Neural cell (in vitro differentiated cells): ENCODE data around the gene PHETA2. TPM values are rescaled to one million over a fixed set of nuclear protein-coding genes. Genes with fewer than 3 reads are reported as not detected.

Experiments used
- H2AFZ ChIP-seq: fragments of 200-600, 300-800 bp; sonication (generic), shearing (Covaris generic); 2 replicates; pipeline ENCODE4 v1.6.0; 2014; ENCODE audit warnings: low read depth, mild to moderate bottlenecking, antibody characterized with exemption, low read length, moderate library complexity
- H3F3A ChIP-seq: fragments of 200-600 bp; shearing (Covaris generic); 2 replicates; pipeline ENCODE4 v1.6.1; 2016; ENCODE audit warnings: mild to moderate bottlenecking, moderate library complexity, mixed read lengths, antibody characterized with exemption, low read length; ENCODE audit not compliant: insufficient read depth, poor library complexity, severe bottlenecking
- H3K27ac ChIP-seq: fragments of 200-600, 300-800 bp; sonication (generic), shearing (Covaris generic); 2 replicates; pipeline ENCODE4 v1.5.1; 2014; ENCODE audit warnings: mild to moderate bottlenecking, low read length, moderate library complexity
- H3K27me3 ChIP-seq: fragments of 300-800, 200-600 bp; sonication (generic), shearing (Covaris generic); 2 replicates; pipeline ENCODE4 v1.6.0; 2014; ENCODE audit warnings: mild to moderate bottlenecking, low read depth, low read length, moderate library complexity; ENCODE audit not compliant: insufficient read depth
- H3K36me3 ChIP-seq: fragments of 300-800, 200-600 bp; sonication (generic), shearing (Covaris generic); 2 replicates; pipeline ENCODE4 v1.5.1; 2014; ENCODE audit warnings: mild to moderate bottlenecking, antibody characterized with exemption, low read length, moderate library complexity; ENCODE audit not compliant: insufficient read depth
- H3K4me2 ChIP-seq: fragments of 300-800, 200-600 bp; sonication (generic), shearing (Covaris generic); 2 replicates; pipeline ENCODE4 v1.6.0; 2014; ENCODE audit warnings: mild to moderate bottlenecking, low read length
- H3K4me3 ChIP-seq: fragments of 300-800, 200-600 bp; sonication (generic), shearing (Covaris generic); 2 replicates; pipeline ENCODE4 v1.5.1; 2014; ENCODE audit warnings: mild to moderate bottlenecking, low read length, moderate library complexity
- H3K79me2 ChIP-seq: fragments of 200-600 bp; shearing (Covaris generic); replicated peaks from 2 replicates; pipeline ENCODE4 v1.6.0; 2014; ENCODE audit warnings: mild to moderate bottlenecking, low read length, moderate library complexity; ENCODE audit not compliant: insufficient read depth
- H3K9ac ChIP-seq: fragments of 300-800, 200-600 bp; sonication (generic), shearing (Covaris generic); 2 replicates; pipeline ENCODE4 v1.6.1; 2016; ENCODE audit warnings: mild to moderate bottlenecking, low read length, mixed read lengths
- H3K9me2 ChIP-seq: fragments of 200-600 bp; shearing (Covaris generic); 2 replicates; pipeline ENCODE4 v1.6.1; 2016; ENCODE audit warnings: mild to moderate bottlenecking, low read length, mixed read lengths; ENCODE audit not compliant: insufficient read depth
- H3K9me3 ChIP-seq: fragments of 200-600, 300-800 bp; sonication (generic), shearing (Covaris generic); 2 replicates; pipeline ENCODE4 v1.6.1; 2016; ENCODE audit warnings: mild to moderate bottlenecking, mixed run types, low read length, moderate library complexity, mixed read lengths
- H4K20me1 ChIP-seq: fragments of 200-600 bp; shearing (Covaris generic); 2 replicates; pipeline ENCODE4 v1.6.1; 2016; ENCODE audit warnings: mild to moderate bottlenecking, mixed run types; ENCODE audit not compliant: insufficient read depth
- EP300 ChIP-seq: fragments of 450-650 bp; conservative IDR thresholded peaks from 2 replicates; pipeline ENCODE4 v1.6.1; 2014; ENCODE audit warnings: antibody characterized with exemption, mild to moderate bottlenecking, moderate library complexity; ENCODE audit not compliant: poor library complexity, severe bottlenecking
- EZH2 ChIP-seq: fragments of 200-600, 300-800 bp; shearing (Covaris generic), sonication (generic); IDR thresholded peaks from 2 replicates; pipeline ENCODE4 v1.6.1; 2014; ENCODE audit warnings: antibody characterized with exemption, low read length, borderline replicate concordance, mild to moderate bottlenecking; ENCODE audit not compliant: insufficient read depth, poor library complexity, severe bottlenecking
- MXI1 ChIP-seq: fragments of 450-650 bp; conservative IDR thresholded peaks from 2 replicates; pipeline ENCODE4 v1.6.1; 2014; ENCODE audit warnings: antibody characterized with exemption, mild to moderate bottlenecking; ENCODE audit not compliant: poor library complexity, severe bottlenecking
- POLR2AphosphoS5 ChIP-seq: IDR thresholded peaks from 2 replicates; pipeline ENCODE4 v1.6.1; 2012
- RAD21 ChIP-seq: fragments of 450-650 bp; conservative IDR thresholded peaks from 2 replicates; pipeline ENCODE4 v1.6.1; 2014; ENCODE audit warnings: antibody characterized with exemption, mild to moderate bottlenecking, moderate library complexity
- REST ChIP-seq: IDR thresholded peaks from 2 replicates; pipeline ENCODE4 v1.6.1; 2012; ENCODE audit warnings: borderline replicate concordance
- SMC3 ChIP-seq: fragments of 450-650 bp; conservative IDR thresholded peaks from 2 replicates; pipeline ENCODE4 v1.6.1; 2014; ENCODE audit warnings: antibody characterized with exemption, mild to moderate bottlenecking, moderate library complexity; ENCODE audit not compliant: poor library complexity
- TAF1 ChIP-seq: IDR thresholded peaks from 2 replicates; pipeline ENCODE4 v1.6.1; 2012; ENCODE audit warnings: low read depth
- polyA plus RNA-seq: library from polyadenylated mRNA; depleted of rRNA; stranded (reverse); fragments of >200 nt; gene quantifications from 2 replicates; pipeline ENCODE4 v1.2.3, GENCODE V29; 2014
- TF ChIP-seq, protein P1 (sequence below): fragments of 450-650 bp; IDR thresholded peaks from 2 replicates; pipeline ENCODE4 v1.5.1; 2014; ENCODE audit warnings: antibody characterized with exemption, mild to moderate bottlenecking, moderate library complexity; ENCODE audit not compliant: poor library complexity, severe bottlenecking

The PHETA2 gene
- polyA plus RNA-seq, 1 donor from 2014 or later = 0.42 TPM

GRCh38 chr22:42026705-42027104 lies 47.3 kb upstream of the PHETA2 start:
- no peaks in the 10 kb centered on the region for H4K20me1 ChIP-seq
- H3K36me3 ChIP-seq = no peaks in the 10 kb centered on the region
- H2AFZ ChIP-seq = no peak overlapping the region
- no peak overlapping the region for H3K27ac ChIP-seq
- no peaks in the 10 kb centered on the region for H3K79me2 ChIP-seq
- no peak overlapping the region for H3K4me2 ChIP-seq
- H3K9me2 ChIP-seq = no peaks in the 10 kb centered on the region
- H3K9me3 ChIP-seq = no peaks in the 10 kb centered on the region
- H3K4me3 ChIP-seq = no peak overlapping the region
- no peaks in the 10 kb centered on the region for H3K27me3 ChIP-seq
- H3K9ac ChIP-seq = no peak overlapping the region
- H3F3A ChIP-seq = no peaks in the 10 kb centered on the region
- TF ChIP-seq, protein P1, sequence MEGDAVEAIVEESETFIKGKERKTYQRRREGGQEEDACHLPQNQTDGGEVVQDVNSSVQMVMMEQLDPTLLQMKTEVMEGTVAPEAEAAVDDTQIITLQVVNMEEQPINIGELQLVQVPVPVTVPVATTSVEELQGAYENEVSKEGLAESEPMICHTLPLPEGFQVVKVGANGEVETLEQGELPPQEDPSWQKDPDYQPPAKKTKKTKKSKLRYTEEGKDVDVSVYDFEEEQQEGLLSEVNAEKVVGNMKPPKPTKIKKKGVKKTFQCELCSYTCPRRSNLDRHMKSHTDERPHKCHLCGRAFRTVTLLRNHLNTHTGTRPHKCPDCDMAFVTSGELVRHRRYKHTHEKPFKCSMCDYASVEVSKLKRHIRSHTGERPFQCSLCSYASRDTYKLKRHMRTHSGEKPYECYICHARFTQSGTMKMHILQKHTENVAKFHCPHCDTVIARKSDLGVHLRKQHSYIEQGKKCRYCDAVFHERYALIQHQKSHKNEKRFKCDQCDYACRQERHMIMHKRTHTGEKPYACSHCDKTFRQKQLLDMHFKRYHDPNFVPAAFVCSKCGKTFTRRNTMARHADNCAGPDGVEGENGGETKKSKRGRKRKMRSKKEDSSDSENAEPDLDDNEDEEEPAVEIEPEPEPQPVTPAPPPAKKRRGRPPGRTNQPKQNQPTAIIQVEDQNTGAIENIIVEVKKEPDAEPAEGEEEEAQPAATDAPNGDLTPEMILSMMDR = no peak
- no peak for TF ChIP-seq MXI1
- no peak for TF ChIP-seq TAF1
- no peak for TF ChIP-seq RAD21
- TF ChIP-seq SMC3 = no peak
- no peak for TF ChIP-seq REST
- no peak for TF ChIP-seq POLR2AphosphoS5
- TF ChIP-seq EP300 = no peak
- no peak for TF ChIP-seq EZH2

- TF ChIP-seq REST (no peak), SMC3 (no peak), MXI1 (no peak), EZH2 (no peak)
Observed at GRCh38 chr22:42033263-42034181, 40.5 kb upstream of the PHETA2 start.

More at GRCh38 chr22:42033263-42034181, 40.5 kb upstream of the PHETA2 start:
- H3F3A ChIP-seq = no peaks in the 10 kb centered on the region
- H3K27me3 ChIP-seq = no peaks in the 10 kb centered on the region
- no peak overlapping the region for H3K4me2 ChIP-seq
- no peaks in the 10 kb centered on the region for H3K79me2 ChIP-seq
- peaks cover 2% of the 10 kb centered on the region for H3K9me3 ChIP-seq
- H3K9me2 ChIP-seq = no peaks in the 10 kb centered on the region
- no peak overlapping the region for H3K4me3 ChIP-seq
- H4K20me1 ChIP-seq = no peaks in the 10 kb centered on the region
- H3K27ac ChIP-seq = no peak overlapping the region
- H2AFZ ChIP-seq = no peak overlapping the region
- no peaks in the 10 kb centered on the region for H3K36me3 ChIP-seq
- no peak overlapping the region for H3K9ac ChIP-seq
